GM04503 (cell line): ENCODE data around the gene CDC73.
"Not testable (repeated sequence)": the region's sequence is repeated elsewhere in the genome, so short reads cannot be mapped to it uniquely, and the experiment has no call there.

Source experiments
- DNase-seq: peaks from one replicate; pipeline ENCODE4 v3.0.0-alpha.2; 2012; ENCODE audit warnings: low read depth

The CDC73 gene

DNA sequence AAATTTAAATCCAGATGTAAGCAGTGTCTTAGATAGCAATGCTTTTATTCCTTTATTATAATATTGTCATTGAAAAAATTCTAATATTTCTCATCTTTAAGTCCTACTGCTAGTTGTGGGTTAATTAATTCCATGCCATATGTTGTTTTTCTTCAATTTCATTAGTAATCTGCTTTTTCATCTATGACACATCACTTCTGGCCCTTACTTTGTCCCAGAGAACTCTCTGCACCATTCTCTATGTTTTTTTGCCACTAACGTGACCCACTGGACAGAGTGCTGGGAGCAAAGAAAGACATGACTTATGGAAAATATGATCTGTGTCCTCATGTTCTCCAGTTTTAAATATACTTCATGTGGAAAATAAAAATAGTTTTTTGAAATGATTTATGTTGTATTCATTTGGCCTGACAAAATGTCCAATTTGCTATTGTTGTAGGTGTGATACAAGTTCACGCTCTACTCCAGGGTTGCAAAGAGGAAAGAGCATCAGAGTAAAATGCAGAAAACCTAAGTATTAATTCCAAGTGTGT, 166.8 kb downstream of the CDC73 start:
- DNase-seq = not testable (repeated sequence)

DNA sequence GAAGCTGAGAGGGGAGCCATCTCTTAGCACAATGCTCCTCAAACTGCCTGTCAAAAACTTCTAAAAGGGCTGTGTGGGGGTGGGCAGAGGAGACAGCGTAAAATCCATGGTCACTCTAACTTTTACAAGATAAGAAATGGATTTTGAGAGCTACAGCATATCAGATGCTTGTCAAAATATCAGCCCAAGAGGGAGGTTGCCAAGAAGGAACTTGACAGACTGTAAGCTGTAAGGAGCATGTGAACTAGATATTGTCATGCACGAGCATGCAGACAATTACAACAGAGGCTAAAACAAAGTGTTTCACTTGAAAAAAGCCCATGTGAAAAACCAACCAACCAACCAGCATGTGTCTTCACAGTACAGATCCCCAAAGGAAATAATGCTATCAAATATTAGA, 171.9 kb downstream of the CDC73 start:
- no peak for DNase-seq

- no peak for DNase-seq
These were observed 177.2 kb downstream of the CDC73 start for GRCh38 chr1:193299038-193299437.

- no peak for DNase-seq
These were observed 179.9 kb downstream of the CDC73 start for GRCh38 chr1:193301746-193302145.

DNA sequence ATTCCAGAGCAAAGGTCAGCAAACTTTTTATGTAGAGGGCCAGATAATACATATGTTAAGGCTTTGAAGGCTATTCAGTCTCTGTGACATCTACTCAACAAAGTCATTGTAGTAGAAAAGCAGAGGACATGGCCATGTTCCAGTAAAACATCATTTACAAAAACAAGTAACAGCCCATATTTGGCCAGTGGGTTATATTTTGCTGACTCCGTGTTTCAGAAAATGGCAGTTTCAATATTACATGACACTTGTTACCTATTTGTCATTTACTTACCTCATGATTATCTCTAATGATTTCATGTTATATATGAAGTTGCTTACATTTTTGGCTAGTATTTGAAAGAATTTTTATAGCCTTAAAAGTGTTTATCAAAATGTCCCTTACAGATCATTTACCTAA, 182.0 kb downstream of the CDC73 start:
- DNase-seq = no peak
